GM10266 (cell line): ENCODE data around the gene PIGH.
"Not testable (repeated sequence)": the region's sequence is repeated elsewhere in the genome, so short reads cannot be mapped to it uniquely, and the experiment has no call there.

Source experiments
- DNase-seq: peaks from one replicate; pipeline ENCODE4 v3.0.0; 2012; ENCODE audit errors: extremely low spot score
- TF ChIP-seq, protein P1 (sequence below): IDR thresholded peaks from 2 replicates; pipeline ENCODE4 v1.5.1; 2012; ENCODE audit warnings: mild to moderate bottlenecking, low read depth; ENCODE audit not compliant: control insufficient read depth, insufficient read depth; ENCODE audit errors: missing control alignments

PIGH gene

DNA sequence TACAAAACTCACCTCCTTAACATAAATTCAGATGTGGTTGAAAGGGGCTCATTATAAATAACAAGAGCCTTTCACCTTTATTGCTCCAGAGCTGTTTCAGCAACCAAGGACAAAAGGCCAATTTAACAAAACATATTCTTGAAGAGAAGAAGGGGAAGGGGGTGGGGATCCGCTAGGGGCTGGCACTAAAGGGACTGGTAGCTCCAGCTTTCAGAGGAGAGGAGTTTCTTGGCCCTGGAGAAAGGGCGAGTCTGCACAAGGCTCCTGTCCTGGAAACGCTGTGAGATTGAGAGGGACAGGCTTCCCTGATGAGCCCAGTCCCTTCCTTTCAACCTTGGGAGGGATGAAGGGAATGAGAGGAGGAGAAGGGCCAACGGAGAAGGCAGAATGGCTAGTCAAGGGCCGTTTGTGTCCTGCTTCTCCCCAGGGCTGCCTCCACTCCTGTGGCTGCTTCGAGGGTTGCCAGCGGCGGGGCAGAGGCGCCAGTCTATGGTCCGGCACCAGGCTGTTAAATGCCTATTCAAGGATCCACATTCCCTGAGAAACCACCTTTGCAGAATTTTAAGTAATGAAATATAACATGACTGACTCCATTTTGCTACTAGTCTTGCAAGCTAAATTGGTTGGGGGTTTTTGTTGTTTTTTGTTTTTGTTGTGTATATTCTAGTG, 9.7 kb upstream of the PIGH start:
- TF ChIP-seq, protein P1, sequence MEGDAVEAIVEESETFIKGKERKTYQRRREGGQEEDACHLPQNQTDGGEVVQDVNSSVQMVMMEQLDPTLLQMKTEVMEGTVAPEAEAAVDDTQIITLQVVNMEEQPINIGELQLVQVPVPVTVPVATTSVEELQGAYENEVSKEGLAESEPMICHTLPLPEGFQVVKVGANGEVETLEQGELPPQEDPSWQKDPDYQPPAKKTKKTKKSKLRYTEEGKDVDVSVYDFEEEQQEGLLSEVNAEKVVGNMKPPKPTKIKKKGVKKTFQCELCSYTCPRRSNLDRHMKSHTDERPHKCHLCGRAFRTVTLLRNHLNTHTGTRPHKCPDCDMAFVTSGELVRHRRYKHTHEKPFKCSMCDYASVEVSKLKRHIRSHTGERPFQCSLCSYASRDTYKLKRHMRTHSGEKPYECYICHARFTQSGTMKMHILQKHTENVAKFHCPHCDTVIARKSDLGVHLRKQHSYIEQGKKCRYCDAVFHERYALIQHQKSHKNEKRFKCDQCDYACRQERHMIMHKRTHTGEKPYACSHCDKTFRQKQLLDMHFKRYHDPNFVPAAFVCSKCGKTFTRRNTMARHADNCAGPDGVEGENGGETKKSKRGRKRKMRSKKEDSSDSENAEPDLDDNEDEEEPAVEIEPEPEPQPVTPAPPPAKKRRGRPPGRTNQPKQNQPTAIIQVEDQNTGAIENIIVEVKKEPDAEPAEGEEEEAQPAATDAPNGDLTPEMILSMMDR, result no peak
- no peak for DNase-seq

- TF ChIP-seq, protein P1, result no peak
- DNase-seq, result no peak
Observed at GRCh38 chr14:67607646-67608045, 7.6 kb upstream of the PIGH start.

DNA sequence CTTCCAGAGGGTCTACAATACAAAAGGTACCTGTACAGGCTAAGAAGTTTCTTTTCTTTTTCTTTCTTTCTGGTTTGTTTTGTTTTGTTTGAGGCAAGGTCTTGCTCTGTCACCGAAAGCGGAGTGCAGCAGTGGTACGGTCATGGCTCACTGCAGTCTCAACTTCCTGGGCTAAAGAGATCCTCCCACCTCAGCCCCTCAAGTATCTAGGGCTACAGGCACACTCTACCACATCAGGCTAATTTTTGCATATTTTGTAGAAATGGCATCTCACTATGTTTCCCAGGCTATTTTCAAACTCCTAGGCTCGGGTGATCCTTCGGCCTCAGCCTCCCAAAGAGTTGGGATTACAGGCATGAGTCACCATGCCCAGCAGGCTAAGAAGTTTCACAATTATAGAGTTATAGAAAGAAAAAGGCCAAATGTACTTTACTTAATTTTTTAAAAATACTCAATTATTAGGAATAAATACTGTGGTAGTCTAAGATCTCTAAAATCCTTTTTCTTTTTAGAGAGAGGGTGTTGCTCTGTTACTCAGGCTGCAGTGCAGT, 3.0 kb upstream of the PIGH start:
- no peak for DNase-seq
- TF ChIP-seq, protein P1, result no peak

DNA sequence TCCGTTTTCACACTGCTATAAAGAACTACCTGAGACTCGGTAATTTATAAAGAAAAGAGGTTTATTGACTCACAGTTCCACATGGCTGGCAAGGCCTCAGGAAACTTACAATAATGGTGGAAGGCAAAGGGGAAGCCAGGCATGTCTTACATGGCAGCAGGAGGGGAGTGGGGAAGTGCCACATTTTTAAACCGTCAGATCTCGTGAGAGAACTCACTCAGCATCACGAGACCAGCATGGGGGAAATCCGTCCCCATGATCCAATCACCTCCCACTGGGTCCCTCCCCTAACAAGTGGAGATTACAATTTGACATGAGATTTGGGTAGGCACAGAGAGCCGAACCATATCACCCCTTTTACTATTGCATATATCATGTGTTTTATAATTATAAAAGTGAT, 2.0 kb upstream of the PIGH start:
- TF ChIP-seq, protein P1, result no peak
- DNase-seq, result no peak

DNA sequence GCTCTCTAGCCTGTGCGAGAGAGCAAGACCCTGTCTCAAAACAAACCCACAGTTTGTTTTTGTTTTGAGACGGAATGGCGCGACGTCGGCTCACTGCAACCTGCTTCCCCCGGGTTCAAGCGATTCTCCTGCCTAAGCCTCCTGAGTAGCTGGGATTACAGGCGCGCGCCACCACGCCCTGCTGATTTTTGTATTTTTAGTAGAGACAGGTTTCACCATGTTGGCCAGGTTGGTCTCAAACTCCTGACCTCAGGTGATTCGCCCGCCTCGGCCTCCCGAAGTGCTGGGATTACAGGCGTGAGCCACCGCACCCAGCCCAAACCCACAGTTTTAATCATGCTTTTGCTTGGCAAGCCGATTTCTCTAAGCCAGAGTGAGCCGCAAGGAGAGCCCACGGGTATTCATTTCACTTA, 500 bp upstream of the PIGH start:
- DNase-seq, result not testable (repeated sequence)

DNA sequence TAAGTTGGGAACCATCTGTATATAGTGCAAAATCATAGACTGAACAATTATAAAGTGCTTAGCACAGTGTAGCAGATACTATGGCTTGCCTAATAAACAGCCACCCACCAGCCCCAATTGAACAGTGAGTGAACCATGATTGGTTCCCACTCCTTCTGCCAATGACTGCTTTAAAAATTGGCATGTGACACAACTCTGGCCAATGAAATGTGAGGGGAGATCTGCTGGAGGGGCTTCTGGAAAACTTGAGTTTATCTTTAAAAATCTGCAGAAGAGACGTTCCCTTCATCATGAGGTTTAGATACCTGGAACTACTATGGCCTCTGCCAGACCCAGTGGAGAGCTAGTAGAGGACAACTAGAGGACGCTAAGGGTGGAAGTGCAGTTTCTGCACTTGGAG, 4.7 kb downstream of the PIGH start:
- TF ChIP-seq, protein P1, result no peak
- no peak for DNase-seq

DNA sequence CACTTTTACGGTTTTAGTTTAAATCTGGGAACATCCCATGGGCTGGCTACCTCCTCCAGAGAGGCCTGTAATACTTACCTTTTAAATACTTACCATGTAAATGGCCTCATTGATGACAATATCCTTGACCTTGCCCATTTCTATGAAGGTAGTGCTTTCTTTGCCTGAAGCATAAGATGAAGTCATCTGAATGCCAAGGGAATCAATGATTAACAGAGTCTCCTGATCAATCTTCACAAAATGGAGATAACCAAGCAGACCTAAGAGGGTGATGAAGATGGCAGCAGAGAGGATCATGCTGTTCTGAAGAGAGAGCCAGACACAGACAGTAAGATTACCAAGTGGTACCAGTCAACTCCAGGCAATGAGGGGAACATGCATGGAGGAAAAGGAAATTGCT, 6.4 kb downstream of the PIGH start:
- not testable (repeated sequence) for DNase-seq

- TF ChIP-seq, protein P1, result no peak
- no peak for DNase-seq
Observed at GRCh38 chr14:67589204-67589770, 10.8 kb downstream of the PIGH start.
